Glomerular endothelial cell (primary cell): ENCODE results near the gene MS4A6E. TPM values are rescaled to one million over a fixed set of nuclear protein-coding genes. Genes with fewer than 3 reads are reported as not detected.

Experiments used
- DNase-seq: peaks from one replicate; pipeline ENCODE4 v3.0.0-alpha.2; 2011; ENCODE audit warnings: low read depth, low spot score; ENCODE audit errors: extremely low read depth
- total RNA-seq: library from RNA; depleted of rRNA; stranded (reverse); fragments of >200 nt; gene quantifications from 2 replicates; pipeline ENCODE4 v1.2.3, GENCODE V29; 2015

MS4A6E gene
- total RNA-seq, 1 donor from 2014 or later: not detected

DNA sequence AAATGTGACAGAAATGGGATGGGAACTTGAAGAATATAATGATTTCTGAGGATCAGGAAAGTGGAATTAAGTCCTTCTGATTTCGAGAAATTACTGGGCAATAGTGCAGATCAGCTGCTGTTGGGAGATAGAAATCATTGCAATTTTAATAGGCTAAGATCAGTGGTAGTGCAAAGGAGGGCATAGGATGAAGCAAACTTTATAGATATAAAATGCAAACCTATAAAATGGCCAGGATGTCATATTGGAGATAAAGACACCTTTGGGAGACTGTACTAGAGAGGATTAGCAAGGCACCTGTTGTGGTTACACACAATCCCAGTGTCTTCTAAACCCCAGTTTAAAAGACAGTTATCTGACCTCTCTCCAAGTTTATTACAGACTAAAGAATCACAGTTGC lies 44.8 kb downstream of the MS4A6E start:
- no peak for DNase-seq

- DNase-seq: no peak
These were observed 45.7 kb downstream of the MS4A6E start for GRCh38 chr11:60372767-60373166.

GRCh38 chr11:60375316-60375715 lies 48.3 kb downstream of the MS4A6E start:
- DNase-seq: no peak

DNA sequence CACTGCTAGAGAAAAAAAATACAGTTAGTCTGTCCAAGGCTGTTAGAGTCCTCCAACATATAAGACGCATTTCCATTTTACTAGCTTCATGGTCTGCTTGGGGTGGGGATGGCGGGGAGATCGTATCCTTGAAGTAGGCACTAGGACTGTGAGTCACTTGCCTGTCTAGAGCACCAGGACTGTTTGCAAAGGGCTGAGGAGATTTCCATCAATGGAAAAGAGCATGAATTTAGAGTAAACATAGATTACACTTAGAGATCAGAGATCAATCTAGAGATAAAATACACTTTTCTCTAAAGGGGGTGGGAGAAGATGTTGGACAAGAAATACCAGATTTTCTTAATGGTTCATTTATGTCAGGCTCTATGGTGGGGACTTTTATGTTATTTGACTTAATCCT lies 49.5 kb downstream of the MS4A6E start:
- no peak for DNase-seq

GRCh38 chr11:60377401-60378136 lies 50.5 kb downstream of the MS4A6E start:
- no peak for DNase-seq

GRCh38 chr11:60378354-60378753 lies 51.3 kb downstream of the MS4A6E start, which contains the start of gene MS4A7:
MS4A7 (plus strand) TSS chr11:60378532; CDS start chr11:60383142, 4,610 bp downstream.
- no peak for DNase-seq

GRCh38 chr11:60389279-60389910 lies 62.3 kb downstream of the MS4A6E start:
- DNase-seq: no peak

- no peak for DNase-seq
These were observed 63.4 kb downstream of the MS4A6E start for GRCh38 chr11:60390419-60390818.

Other genes with a start within 250 kb of the MS4A6E start
- not detected in 2 replicates for gene MS4A2, start 238.6 kb upstream of the MS4A6E start, total RNA-seq
- gene MS4A6A, start 144.2 kb upstream of the MS4A6E start, total RNA-seq: 2.9 and 7.5 TPM in 2 replicates
- not detected in 2 replicates for gene MS4A4E, start 84.1 kb upstream of the MS4A6E start, total RNA-seq
- not detected in 2 replicates for gene MS4A4A, start 46.6 kb upstream of the MS4A6E start, total RNA-seq
- not detected in 2 replicates for gene MS4A7, start 51.3 kb downstream of the MS4A6E start, total RNA-seq
- gene MS4A14, start 69.2 kb downstream of the MS4A6E start, total RNA-seq: not detected in 2 replicates
- gene MS4A5, start 102.3 kb downstream of the MS4A6E start, total RNA-seq: not detected in 2 replicates
- not detected in 2 replicates for gene MS4A1, start 128.6 kb downstream of the MS4A6E start, total RNA-seq
- not detected in 2 replicates for gene MS4A12, start 165.5 kb downstream of the MS4A6E start, total RNA-seq
- gene MS4A13, start 188.1 kb downstream of the MS4A6E start, total RNA-seq: not detected in 2 replicates